ENCODE measurements around the gene ASAP3. TPM values are rescaled to one million over a fixed set of nuclear protein-coding genes. Genes with fewer than 3 reads are reported as not detected.

ASAP3 gene
- total and polyA plus RNA-seq, 9 of the 15 experiments (the other 6 are each of a cell fraction or from before 2014, with no cell fraction given): 1.7 to 31.2 (median 17.4) TPM

- TF ChIP-seq MAFF (IDR thresholded peaks at IDR 0.05; ENCODE audit: low read length) (no peak), NFE2L1 (tag; IDR thresholded peaks at IDR 0.05; ENCODE audit: borderline replicate concordance, low read depth) (no peak), RBM14 (IDR thresholded peaks at IDR 0.05; ENCODE audit: borderline replicate concordance, insufficient read depth, low read depth, low read length) (no peak), L3MBTL2 (IDR thresholded peaks at IDR 0.05) (peak; percentile 92), HDGF (IDR thresholded peaks at IDR 0.05) (no peak), E2F3 (CRISPR knock-in tag; IDR thresholded peaks at IDR 0.05) (peak; percentile 59; the same call in 1 of the 2 replicates), UBTF (IDR thresholded peaks at IDR 0.05; ENCODE audit: borderline replicate concordance in 1 of 2, low read depth in 2 of 2, low read length in 2 of 2) (peak; percentile 81 to 82; a peak in 2 of 4 replicates), ZBTB1 (CRISPR knock-in tag; IDR thresholded peaks at IDR 0.05; ENCODE audit: borderline replicate concordance, low read depth) (peak; percentile 71; the same call in 1 of the 2 replicates), ZNF398 (CRISPR knock-in tag; IDR thresholded peaks at IDR 0.05) (no peak), PTBP1 (IDR thresholded peaks at IDR 0.05; ENCODE audit: low read depth, low read length) (no peak), JUN (IDR thresholded peaks at IDR 0.05; ENCODE audit: borderline replicate concordance, low read depth, low read length) (no peak), JUN (CRISPR knock-in tag; IDR thresholded peaks at IDR 0.05; ENCODE audit: borderline replicate concordance) (no peak), KLF16 (IDR thresholded peaks at IDR 0.05) (no peak), BMI1 (IDR thresholded peaks at IDR 0.05; ENCODE audit: low read length) (no peak), AFF1 (IDR thresholded peaks at IDR 0.05; ENCODE audit: low read depth in 1 of 2, partially characterized antibody in 2 of 2) (no peak), PHB2 (IDR thresholded peaks at IDR 0.05; ENCODE audit: low read depth) (no peak), ETS2 (tag; IDR thresholded peaks at IDR 0.05; ENCODE audit: borderline replicate concordance, poor library complexity, severe bottlenecking) (no peak), CREB1 (IDR thresholded peaks at IDR 0.05) (peak; percentile 60; the same call in 1 of the 2 replicates), CREB1 (CRISPR knock-in tag; IDR thresholded peaks at IDR 0.05) (peak; percentile 53), ZNF436 (CRISPR knock-in tag; IDR thresholded peaks at IDR 0.05) (no peak)
These were observed 47.0 kb upstream of the ASAP3 start, which contains the start of gene E2F2 (continued) for GRCh38 chr1:23530747-23531561.
